SKM-1 (cell line): ENCODE data around the gene TCF25.
"Not testable (repeated sequence)": the region's sequence is repeated elsewhere in the genome, so short reads cannot be mapped to it uniquely, and the experiment has no call there.

Experiments used
- DNase-seq: peaks from one replicate; lab custom pipeline; 2025; ENCODE audit not compliant: unreplicated experiment; lab: John Stamatoyannopoulos, UW

The TCF25 gene

GRCh38 chr16:89871895-89872294, 1.5 kb upstream of the TCF25 start:
- DNase-seq, result no peak

DNA sequence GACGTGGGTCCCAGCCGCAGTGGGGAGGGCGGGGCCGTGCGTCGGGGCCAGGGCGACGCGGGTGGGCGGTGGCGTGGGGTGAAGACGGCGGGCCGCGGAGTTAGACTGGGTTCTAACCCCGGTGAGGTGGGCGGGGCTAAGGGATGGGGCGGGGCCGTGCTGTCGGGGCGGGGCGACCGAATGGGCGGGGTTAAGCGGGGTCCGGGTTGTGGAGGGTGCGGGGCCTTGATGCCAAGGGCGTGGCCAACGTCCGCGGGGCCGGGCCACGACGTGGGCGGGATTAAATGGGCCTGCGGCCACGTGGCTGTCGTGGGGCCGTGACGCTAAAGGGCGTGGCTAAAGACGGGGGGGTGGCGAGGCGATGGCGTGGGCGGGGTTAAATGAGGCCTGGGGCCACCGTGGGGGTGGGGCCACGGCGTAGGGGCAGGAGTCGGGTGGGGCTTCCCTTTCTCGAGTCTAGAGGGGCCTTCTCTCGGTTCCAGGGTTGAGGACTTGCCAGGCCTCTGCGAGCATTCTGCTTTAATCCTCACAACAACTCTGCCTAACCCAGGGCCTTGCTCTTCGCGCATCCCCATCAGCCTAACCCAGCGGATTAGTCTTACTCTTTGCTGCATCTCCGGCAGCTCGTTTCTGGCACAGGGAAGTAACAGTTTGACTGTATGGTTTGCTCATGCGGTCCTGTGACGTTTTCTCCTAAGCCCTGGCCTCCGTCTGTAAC, 739 bp downstream of the TCF25 start:
- peak; percentile 96 for DNase-seq

DNA sequence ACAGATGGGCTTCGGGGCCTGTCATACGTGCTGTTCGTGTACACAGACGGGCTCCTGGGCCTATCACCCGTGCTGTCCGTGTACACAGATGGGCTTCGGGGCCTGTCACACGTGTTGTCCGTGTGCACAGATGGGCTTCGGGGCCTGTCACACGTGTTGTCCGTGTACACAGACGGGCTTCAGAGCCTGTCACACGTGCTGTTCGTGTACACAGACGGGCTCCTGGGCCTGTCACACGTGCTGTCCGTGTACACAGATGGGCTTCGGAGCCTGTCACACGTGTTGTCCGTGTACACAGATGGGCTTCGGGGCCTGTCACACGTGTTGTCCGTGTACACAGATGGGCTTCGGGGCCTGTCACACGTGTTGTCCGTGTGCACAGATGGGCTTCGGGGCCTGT, 5.7 kb downstream of the TCF25 start:
- not testable (repeated sequence) for DNase-seq

GRCh38 chr16:89880477-89881367, 7.3 kb downstream of the TCF25 start:
- no peak for DNase-seq

GRCh38 chr16:89881368-89881730, 8.0 kb downstream of the TCF25 start:
- no peak for DNase-seq

DNA sequence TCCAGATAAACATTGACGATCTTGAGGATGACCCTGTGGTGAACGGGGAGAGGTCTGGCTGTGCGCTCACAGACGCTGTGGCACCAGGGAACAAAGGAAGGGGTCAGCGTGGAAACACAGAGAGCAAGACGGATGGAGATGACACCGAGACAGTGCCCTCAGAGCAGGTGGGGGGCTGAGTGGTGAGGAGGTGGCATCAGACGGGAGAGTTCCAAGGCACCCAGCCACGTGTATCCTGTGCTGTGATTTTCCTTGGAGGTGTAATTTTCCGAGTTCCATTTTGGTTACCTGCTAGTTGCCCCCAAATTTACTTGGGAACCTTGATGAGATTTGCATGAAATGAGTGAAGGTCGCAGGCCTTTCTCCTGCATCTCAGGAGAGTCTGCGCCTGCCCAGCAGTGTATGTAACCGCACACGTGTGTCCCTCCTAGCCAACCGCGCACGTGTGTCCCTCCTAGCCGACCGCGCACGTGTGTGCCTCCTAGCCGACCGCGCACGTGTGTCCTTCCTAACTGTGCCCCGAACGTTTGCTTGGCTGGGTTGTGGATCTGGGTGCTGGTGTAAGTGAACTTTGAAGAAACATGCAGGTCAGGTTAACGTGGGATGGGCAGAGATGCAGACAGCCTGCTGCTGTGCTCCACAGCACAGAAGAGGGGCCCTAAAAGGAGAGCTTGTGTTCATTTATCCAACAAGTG, 10.1 kb downstream of the TCF25 start:
- DNase-seq, result no peak

DNA sequence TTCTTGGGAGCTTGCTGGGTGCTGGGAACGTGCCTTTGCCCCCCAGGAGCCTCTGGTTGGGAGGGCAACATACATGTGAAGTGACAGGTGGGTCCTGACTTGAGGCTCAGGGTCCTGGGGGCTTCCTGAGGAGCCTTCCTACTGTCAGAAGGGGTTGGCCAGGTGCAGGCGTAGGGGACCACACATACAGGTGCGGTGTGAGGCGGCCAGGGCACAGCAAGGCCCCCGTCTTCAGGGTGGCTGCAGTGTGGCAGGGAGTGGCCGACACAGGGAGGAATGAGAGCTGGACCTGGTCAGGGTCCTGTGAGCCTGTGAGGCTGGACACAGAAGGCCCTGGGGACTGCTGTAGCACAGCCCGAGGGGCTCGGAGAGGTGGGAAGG, 10.6 kb downstream of the TCF25 start:
- no peak for DNase-seq

DNA sequence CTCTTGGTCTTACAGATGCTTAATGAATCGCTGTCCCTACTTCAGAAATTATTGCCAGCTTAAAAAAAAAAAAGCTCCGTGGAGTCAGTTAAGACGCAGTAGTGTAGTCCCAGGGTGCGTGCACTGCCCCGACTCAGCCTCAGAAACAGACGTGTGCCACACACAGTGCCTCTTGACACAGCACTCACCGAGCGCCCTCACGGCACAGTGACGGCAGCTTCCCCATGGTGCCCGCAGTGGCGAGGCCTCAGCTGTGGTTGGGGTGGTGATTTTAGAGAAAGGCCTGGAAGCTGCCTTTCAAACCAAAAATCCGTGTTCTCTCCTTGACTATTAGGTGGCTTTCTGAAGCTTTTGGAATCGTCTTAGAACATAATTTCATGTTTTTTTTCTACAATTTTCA, 13.9 kb downstream of the TCF25 start:
- DNase-seq, result no peak

DNA sequence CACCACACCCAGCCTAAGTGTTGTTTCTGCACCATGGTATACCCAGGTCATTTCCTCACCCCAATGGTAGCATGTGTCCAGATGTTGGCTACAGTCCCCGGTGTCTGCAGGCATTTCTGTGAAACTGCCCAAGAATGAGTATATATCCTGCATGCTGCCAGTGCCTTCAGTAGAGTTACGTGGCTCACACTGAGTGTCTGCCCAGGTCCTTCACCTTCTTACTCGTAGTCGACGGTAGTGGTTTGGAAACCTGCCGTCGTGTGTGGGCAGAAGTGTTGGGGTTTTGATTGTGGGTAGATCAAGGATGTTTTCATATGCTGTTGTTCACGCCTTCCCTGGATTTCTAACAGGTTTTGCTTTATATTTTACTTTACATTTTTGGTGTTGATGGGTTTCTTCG, 16.8 kb downstream of the TCF25 start:
- DNase-seq, result no peak

GRCh38 chr16:89890886-89891657, 17.7 kb downstream of the TCF25 start:
- DNase-seq, result no peak

DNA sequence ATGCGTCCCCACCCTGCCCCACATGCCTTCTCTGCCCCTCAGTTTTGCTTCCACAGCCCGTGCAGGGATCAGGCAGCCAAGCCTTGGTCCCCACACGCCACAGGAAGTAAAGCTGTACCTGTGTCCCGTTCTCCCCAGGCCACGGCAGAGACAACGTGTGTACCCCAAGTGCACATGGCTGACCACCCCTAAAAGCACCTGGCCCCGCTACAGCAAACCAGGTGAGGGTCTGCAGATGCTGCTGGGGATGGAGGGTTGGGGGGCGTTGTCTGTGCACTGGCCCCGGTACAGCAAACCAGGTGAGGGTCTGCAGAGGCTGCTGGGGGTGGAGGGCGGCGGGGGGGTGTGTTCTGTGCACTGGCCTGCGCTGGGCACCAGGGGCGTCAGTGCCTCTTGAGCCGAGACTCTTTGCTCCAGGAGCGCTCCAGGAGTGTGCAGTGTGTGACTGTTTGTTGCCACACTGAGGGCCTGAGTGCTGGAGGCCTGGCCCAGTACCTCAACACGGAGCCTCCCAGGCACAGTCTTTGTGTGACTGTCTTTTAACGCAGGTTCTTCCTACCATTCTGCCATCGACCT, 18.8 kb downstream of the TCF25 start:
- no peak for DNase-seq

- no peak for DNase-seq
These were observed 19.2 kb downstream of the TCF25 start for GRCh38 chr16:89892635-89893034.

GRCh38 chr16:89893642-89894548, 20.5 kb downstream of the TCF25 start:
- DNase-seq, result no peak

GRCh38 chr16:89895482-89896250, 22.3 kb downstream of the TCF25 start:
- no peak for DNase-seq

DNA sequence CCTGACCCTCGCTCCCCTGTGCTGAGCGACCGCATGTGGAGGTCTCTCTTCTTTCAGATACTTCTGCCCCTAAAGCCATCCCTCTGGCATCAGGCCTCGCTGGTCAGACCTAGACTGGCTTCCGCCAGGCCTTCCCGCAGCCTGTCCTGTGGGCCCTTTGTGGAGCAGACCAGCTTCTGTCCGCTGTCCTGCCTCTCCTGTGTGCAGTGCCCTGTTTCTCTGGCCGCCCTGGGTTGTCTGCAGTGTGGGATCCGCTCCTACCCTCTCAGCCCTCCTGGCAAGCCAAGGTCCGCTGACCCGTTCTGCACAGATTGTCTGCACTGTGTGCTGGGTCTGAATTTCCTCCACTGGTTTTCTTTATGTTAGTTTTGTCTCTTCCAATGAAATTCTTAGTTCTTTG, 23.8 kb downstream of the TCF25 start:
- no peak for DNase-seq

GRCh38 chr16:89898201-89898967, 25.0 kb downstream of the TCF25 start:
- DNase-seq, result no peak

GRCh38 chr16:89899879-89900481, 26.6 kb downstream of the TCF25 start:
- DNase-seq, result no peak

GRCh38 chr16:89900885-89901284, 27.5 kb downstream of the TCF25 start:
- no peak for DNase-seq
